GM08714 (cell line): ENCODE results near the gene RAD52.
A peak's percentile ranks its signal among the peaks of the same experiment; 100 is the strongest.

Experiments used
- H3K4me3 ChIP-seq: fragments of 200-500 bp; sonication (Bioruptor generic); 2 replicates; pipeline ENCODE4 v1.5.1; 2014; ENCODE audit warnings: mild to moderate bottlenecking, low read length, inconsistent platforms
- ZNF274 ChIP-seq: IDR thresholded peaks from 2 replicates; pipeline ENCODE4 v1.6.1; 2012; ENCODE audit warnings: mild to moderate bottlenecking, low read depth, low read length

Gene RAD52

DNA sequence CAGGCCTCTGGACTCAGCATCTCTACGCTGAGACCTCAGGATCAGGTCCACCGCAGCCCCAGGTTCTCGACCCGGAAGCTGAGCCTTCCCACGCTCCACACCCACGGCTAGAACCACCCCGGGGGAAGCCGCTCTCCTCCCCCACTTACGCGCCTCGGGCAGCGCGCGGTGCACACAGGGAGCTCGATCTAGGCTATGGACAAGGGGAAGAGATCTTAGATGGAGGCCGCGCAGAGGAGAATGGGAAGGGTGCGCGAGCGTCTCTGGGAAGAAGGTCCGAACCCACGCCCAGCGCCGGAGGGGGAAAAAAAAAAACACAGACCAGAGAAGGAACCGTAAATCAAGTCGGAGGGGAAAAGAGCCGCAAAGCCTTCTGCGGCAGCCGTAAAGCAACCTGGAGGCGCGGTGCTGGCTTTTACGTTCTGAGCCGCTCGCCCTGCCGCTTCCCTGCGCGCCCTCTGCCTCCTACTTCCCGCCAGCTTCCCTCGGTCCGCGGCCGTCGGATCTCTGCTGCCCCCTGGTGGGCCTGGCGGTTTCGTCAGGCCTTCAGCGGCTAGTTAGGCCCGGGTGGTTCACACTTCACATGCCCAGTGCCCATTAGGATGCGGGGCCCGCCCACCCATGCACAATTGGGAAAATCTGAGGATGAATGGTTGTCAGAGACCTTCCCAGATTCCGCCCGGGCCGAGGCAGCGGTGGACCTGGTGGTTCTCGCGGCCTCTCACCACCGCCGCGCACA, at the start of gene RAD52:
TSS of gene RAD52 (minus strand) at position 242 of the 739 bp plus-strand sequence. CDS start 16,636 bp downstream, outside the sequence.
- TF ChIP-seq ZNF274, result no peak
- H3K4me3 ChIP-seq, result peak within 1 kb of the TSS; percentile 73

DNA sequence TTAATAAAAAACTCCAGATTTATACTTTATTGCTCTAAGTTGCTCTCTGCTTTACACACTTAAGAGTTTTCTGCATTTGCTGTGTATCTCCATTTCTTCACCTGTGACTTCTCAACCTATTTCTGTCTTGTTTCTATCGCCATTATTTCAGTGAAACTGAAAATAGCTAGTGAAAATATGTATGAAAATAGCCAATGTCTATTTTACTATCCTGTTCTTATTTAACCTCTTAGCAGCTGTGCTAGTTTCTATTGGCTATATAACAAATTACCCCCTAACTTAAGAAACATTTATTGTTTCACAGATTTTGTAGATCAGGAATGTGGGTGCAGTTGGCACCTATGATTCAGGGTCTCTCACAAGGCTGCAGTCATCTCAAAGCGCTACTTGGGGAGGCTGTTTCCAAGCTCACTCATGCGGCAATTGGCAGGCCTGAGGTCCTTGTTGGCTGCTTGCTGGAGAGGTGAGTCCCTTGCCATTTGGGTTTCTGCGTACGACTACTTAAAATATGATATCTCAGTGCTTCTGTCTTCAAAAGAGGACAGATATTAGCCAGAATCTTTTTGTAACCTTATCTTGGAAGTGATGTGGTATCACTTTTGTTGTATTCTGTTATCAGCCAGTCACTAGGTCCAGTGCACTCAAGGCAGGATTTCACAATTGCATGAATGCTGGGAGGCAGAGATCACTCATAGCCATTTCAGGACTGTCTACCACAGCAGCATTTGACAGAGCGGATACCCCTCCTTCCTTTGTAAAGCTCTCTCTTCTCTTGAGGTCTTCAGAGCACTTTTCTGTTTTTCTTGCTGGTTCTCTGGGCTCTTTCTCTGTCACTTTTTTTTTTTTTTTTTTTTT, 48.8 kb upstream of the RAD52 start:
- peak overlapping the region; percentile 14; the same call in 1 of the 2 replicates for H3K4me3 ChIP-seq
- no peak for TF ChIP-seq ZNF274

DNA sequence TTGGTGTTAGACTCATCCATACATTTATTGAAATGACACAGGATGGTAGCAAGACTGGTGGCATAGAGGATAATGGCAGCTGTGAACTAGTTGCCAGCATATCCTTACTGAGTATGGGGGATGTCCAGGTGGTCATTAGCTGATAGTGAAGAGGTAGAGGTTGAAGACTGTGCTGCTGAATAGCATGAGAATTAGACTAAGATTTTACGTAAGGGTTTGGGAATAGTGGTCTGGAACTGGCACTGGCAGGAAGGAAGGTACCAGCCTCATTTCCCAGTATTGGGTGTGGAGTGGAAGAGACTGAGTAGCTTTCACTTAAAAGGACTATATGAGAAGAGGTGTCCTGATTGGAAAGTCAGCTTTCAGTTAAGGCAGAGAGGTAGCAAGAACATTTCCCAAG, 48.0 kb upstream of the RAD52 start:
- H3K4me3 ChIP-seq, result peak overlapping the region; percentile 33; the same call in 1 of the 2 replicates
- TF ChIP-seq ZNF274, result no peak

DNA sequence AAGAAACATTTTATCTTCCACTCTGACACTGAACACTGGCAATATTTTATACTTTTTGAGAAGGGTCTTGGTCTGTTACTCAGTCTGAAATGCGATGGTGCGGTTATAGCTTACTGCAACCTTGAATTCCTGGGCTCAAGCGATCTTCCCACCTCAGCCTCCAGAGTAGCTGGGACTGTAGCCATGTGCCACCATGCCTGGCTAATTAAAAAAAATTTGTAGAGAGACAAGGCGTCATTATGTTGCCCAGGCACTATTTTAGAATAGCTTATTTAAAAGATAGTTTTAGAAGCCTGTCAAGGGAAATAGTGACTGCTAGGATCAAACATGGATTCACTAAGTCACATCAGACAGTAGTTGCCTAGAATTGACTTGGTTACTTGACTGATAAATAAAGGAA, 47.4 kb upstream of the RAD52 start:
- H3K4me3 ChIP-seq, result no peak overlapping the region
- no peak for TF ChIP-seq ZNF274

DNA sequence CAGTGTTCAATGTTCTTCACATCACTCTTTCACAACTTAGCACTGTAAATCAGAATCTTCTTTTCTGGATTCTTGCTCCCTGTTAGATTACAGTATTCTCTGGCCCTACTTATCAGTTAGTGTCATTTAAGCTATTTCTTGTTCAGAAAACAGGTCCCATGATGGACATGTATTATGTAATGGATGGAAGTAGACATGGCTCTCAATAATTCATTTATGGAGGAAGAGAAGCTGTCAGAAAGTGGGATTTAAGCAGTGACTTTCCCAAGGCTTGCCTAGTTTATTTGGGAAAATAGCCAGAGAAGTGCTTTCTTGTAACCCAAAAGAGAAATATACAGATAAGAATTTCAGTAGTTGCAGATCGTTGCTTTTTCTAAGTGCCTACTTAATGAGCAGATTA, 43.2 kb upstream of the RAD52 start:
- no peak overlapping the region; the same call in 1 of the 2 replicates for H3K4me3 ChIP-seq
- TF ChIP-seq ZNF274, result no peak

DNA sequence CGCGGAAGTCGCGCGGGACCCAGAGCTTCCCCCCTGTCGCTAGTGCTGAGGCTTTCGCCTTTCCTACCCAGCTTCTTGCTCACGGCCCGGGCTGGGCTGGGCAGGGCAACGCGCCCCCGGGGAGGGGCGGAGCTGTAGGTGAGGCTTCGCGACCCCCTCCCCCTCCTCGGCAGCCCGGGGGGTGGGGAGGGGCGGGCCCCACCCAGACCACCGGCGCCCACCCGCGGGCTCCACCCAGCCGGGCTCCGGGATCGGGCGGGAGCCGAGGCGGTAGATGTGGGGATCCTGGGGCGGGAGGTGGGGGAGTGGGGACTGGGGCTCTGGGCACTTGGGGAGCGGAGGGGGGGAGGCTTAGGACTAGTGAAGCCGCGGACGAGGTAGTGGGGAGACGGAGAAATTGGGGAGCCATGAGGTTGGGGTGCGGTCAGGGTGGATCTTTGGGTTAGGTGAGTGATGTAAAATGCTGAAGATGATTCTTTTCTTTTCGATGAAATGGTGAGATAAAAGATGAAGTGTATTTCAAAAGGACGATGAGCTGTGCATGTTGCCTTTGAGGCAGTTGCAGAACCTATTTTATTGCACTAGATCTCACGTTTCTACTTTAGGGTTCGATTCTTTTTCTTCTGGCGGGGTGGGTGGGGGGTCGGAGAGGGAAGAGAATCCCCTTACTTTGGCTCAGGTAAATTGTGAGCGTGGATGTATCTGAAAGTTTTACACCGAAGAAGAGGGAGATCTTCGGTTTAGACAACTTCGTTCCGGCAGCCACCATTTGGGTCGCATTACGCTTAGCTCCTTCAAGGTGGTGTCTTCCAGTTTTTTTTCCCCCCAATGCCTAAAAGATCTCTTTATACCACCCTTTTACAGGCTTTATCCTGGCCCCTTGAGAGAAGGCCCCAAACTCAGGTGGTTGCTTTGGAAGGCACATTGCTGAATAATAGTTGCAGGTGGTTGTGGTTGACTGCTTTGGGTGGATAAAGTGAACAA, 42.1 kb upstream of the RAD52 start:
- no peak for TF ChIP-seq ZNF274
- H3K4me3 ChIP-seq, result peak overlapping the region; percentile 76

DNA sequence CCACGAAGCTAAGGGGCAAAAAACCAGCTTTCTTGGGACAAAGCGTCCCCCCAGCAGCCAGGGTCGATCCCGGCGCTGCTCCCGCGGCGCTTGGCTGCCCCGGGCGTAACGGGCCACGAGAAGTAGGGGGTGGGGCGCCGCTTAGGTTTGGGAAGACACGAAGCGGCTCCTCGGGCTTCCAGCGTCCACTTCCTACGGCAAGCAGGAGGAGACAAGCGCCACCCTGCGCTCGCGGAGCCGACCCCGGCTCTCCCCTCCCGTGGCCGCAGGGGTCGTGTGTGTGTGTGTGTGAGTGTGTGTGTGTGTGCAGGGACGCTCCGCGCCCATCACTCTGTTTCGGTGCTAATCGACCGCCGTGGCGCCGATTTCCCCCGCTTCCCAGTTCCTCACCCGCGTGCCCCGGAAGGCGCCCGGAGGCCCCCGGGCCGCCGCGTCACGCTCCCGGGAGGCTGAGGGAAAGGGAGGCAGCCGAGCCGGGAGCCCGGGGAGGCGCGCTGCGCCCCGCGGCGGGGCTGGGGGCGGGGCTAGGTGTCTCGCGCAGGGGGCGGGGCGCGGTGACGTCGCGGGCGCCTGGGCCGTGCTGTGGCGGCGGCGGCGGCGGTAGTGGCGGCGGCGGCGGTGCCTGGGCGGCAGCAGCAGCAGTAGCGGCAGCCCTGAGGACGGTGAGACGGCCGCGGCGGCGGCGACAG, 41.3 kb upstream of the RAD52 start, which contains the start of gene ERC1:
TSS of gene ERC1 (plus strand) at position 563 of the 689 bp plus-strand sequence. CDS start 36,681 bp downstream, outside the sequence.
- TF ChIP-seq ZNF274, result no peak
- H3K4me3 ChIP-seq, result peak within 1 kb of the TSS; percentile 76

DNA sequence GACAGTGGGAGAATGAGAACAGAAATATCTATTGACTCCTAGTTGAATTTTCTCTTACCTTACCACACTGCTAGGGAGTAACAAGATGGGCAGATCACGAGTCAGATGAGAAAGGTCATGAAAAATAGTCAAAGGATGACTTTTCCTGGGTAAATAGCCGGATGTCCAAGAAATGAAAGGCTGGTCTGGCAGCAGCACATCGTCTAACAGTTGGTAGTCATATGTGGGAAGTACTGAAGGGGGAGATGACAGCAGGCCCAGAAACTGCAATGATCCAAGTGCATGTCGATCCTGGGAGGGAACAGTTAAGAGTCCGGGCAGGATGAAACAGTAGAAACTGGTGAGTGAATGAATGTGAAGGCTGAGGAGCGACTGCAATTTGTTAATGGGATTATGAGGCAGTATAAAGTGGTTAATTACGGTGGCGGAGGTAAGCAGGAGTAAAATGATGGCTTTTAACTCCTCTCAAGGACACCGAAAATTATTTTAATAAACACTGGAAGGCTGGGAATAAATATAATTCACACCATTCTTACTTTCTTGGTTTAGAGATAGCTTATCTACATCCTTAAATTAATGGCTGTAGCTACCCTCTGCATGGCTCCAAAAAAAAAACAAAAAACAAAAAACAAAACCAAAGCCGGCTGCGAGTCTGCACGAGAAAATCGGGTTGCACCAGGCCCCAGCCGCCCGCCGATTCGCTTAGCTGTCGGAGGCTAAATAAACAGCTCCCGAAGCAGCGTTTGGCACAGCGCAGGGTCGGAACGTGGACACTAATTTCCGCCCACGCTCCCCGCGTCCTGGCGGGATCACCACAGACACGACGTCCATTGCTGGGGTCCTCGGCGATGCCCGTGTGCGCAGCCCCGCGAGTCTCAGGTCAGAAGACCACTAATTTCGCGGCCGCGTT, 40.5 kb upstream of the RAD52 start:
- H3K4me3 ChIP-seq, result peak overlapping the region; percentile 76

DNA sequence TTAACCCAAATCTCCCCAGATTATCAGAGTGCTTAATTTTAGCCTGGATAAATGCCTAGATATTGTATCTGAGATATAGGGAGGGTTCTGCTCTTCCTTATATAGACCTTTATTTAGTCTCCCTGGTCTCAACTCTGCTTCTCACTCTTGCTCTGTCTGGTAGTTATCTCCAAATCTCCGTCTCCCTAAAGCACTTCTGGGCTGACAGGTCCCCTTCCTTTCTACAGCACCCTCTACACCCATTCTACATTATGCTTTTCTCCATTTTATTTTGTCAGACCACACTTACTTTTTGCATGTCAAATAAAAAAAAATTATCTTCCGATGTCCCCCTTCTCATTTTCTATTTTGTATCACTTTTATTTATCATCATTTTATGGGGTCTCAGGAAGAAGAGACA, 39.6 kb upstream of the RAD52 start:
- no peak for TF ChIP-seq ZNF274
- H3K4me3 ChIP-seq, result no peak overlapping the region; the same call in 1 of the 2 replicates

More for the DNA sequence above, 40.5 kb upstream of the RAD52 start:
- no peak for TF ChIP-seq ZNF274

DNA sequence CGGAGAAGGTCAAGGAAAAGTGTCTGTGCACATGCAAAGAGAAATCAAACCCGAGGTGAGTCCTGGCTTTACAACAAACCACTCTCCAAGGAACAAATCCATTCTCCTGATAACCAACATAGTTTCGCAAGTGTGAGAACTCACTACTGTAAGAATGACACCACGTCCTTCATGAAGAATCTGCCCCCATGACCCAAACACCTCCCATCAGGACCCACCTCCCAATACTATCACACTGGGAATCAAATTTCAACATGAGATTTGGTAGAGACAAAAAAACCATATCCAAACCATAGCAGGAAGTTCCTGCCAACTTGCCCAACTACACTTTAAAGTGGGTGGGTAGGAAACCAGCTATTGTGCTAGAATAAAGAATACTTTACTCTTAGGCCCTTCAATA, 39.2 kb upstream of the RAD52 start:
- H3K4me3 ChIP-seq, result no peak overlapping the region
- no peak for TF ChIP-seq ZNF274

DNA sequence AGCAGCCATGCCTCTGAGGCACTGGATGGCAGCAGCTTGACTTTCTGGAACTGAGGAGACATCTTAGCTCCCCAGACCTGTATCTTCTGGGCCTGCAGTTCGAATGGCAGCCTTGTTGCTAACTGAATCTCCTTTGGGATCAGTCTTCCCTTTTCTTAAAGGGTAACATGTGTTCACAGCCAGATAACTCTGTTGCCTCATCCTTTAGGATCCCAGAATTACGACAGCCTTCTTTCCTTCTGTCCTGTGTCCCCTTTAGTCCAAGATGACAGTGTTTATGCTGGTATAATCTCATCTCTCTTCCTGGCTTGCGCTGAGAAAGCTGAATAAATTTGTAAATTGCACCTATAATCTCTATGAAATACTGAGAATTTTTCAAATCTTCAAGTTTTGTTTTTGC, 32.5 kb upstream of the RAD52 start:
- H3K4me3 ChIP-seq, result no peak overlapping the region
- no peak for TF ChIP-seq ZNF274

DNA sequence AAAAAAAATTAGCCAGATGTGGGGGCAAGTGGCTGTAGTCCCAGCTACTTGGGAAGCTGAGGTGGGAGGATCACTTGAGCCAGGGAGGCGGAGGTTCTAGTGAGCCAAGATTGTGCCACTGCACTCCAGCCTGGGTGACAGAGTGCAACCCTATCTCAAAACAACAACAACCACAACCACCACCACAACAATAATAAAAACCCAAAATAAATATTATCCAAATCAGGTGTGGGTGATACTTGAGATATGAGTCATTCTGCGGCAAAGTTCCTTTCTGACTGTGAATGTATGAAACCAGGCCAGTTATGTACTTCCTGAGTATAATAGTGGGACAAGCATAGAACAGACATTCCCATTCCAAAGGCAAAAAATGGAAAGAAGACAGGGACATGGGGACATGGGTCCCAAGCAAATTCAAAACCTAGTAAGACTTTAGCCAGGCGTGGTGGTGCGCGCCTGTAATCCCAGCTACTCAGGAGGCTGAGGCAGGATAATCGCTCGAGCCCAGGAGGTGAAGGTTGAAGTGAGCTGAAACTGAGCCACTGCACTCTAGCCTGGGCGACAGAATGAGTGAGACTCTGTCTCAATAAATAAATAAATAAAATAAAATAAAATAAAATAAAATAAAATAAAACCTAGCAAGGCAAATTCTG, 31.8 kb upstream of the RAD52 start:
- H3K4me3 ChIP-seq, result no peak overlapping the region
- TF ChIP-seq ZNF274, result no peak

DNA sequence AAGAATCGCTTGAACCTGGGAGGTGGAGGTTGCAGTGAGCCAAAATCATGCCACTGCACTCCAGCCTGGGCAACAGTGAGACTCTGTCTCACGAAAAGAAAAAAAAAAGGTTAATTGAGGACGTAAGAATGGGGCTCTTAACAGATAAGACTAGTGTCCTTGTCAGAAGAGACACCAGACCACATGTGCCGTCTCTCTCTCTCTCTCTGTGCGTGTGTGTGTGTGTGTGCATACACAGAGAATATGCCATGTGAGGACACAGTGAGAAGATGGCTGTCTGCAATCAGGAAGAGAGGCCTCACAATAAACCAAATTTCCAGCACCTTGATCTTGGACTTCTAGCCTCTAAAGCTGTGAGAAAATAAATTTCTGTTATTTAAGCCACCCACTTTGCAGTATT, 29.9 kb upstream of the RAD52 start:
- no peak for TF ChIP-seq ZNF274
- H3K4me3 ChIP-seq, result no peak overlapping the region
